GM19099 (cell line): ENCODE data around the gene POLDIP2.

Source experiments
- POLR2A ChIP-seq: IDR thresholded peaks from 3 replicates; pipeline ENCODE4 v1.6.1; 2011; ENCODE audit warnings: low read depth; ENCODE audit not compliant: insufficient read length; ENCODE audit errors: extremely low read depth

Gene POLDIP2

GRCh38 chr17:28357061-28357900 lies at the start of gene POLDIP2:
POLDIP2 (minus strand) TSS chr17:28357527; CDS start chr17:28357448, 79 bp downstream.
- TF ChIP-seq POLR2A: peak; percentile 97

DNA sequence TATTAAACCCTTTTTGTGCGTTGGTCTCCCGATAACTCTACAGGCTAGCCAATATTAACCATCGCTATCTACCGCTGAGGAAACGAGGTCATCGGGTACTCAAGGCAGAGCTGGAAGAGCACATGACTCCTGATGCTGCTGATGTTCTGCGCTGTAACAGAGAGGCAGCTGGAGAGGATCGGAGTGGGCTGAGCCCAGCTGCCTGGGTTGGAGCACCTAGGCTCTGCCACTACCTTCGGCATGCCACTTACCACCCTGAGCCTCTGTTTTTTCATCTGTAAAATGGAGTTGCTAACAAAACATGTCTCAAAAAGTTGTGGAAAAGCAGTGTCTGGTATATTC lies 49.1 kb upstream of the POLDIP2 start:
- no peak for TF ChIP-seq POLR2A

DNA sequence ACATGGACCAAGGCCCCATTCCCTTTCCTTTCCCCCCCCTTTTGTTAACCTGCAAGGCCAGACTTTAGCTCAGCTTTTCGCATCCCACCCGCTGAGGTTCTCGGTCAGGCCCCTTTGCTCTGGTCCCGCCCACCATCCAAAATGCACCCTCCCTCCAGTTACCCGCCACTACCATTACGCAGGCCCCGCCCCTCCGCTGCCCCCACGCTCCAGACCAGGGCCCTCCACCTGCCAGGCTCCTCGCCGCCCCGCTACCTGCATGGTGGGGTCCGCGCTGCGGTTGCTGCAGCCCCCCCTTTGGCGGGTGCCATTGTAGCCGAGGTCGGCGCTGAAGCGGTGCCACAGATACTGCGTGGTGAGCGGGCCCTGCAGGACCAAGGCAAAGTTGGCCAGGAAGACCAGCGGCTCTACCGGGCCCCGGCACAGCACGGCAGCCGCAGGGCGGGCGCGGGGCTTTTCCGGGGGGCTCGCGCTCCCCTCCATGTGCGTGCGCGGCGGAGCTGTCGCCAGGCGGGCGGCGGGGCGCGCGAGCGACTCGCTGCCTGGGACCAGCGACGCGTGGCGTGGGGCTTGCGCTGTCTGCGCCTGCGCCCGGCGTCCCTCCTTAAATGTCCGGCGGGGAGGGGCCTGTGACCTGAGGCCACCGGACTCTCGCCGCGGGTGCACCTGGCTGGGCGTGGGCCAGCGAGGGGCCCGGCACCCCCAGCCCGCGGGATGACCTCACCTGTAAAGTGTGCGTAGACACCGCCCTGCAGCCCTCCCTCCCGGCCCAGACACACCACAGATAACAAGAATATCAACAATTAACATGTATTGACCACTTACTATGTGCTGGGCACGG lies 48.5 kb upstream of the POLDIP2 start, which contains the start of gene SLC46A1:
TSS of gene SLC46A1 (minus strand) at position 581 of the 841 bp plus-strand sequence. CDS start at position 483, 98 bp downstream.
- peak; percentile 48 for TF ChIP-seq POLR2A

- no peak for TF ChIP-seq POLR2A
Measured at GRCh38 chr17:28404812-28405570, 47.7 kb upstream of the POLDIP2 start.

DNA sequence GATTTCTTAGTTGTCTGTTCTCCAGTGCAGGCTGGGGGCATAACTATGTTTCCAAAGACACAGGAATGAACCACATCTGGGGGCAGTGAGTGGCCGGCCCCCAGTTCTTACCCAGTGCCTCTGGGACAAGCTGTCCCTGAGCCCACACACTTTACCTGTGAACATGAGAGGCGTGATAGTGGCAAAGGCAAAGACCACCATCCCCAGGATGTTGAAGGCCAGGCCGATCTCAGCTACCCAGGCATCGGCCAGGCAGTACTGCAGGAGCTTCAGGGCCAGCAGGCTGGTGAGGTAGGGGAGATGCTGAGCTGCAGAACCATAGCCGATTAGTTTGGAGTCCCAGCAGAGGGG lies 47.1 kb upstream of the POLDIP2 start:
- no peak for TF ChIP-seq POLR2A

GRCh38 chr17:28404007-28404406 lies 46.7 kb upstream of the POLDIP2 start:
- TF ChIP-seq POLR2A: no peak

GRCh38 chr17:28402844-28403243 lies 45.5 kb upstream of the POLDIP2 start:
- no peak for TF ChIP-seq POLR2A

GRCh38 chr17:28402224-28402630 lies 44.9 kb upstream of the POLDIP2 start:
- no peak for TF ChIP-seq POLR2A

GRCh38 chr17:28399808-28400207 lies 42.5 kb upstream of the POLDIP2 start:
- no peak for TF ChIP-seq POLR2A

GRCh38 chr17:28398280-28398981 lies 41.1 kb upstream of the POLDIP2 start:
- TF ChIP-seq POLR2A: no peak

GRCh38 chr17:28397687-28398279 lies 40.5 kb upstream of the POLDIP2 start:
- TF ChIP-seq POLR2A: no peak

- TF ChIP-seq POLR2A: no peak
Measured at GRCh38 chr17:28397275-28397674, 39.9 kb upstream of the POLDIP2 start.

GRCh38 chr17:28396635-28397239 lies 39.4 kb upstream of the POLDIP2 start:
- TF ChIP-seq POLR2A: no peak

- no peak for TF ChIP-seq POLR2A
Measured at GRCh38 chr17:28395968-28396367, 38.6 kb upstream of the POLDIP2 start.

- TF ChIP-seq POLR2A: no peak
Measured at GRCh38 chr17:28395426-28395825, 38.1 kb upstream of the POLDIP2 start.
